Stimulated activated CD8-positive, alpha-beta memory T cell treated with anti-CD3 and anti-CD28 coated beads, Interleukin-7, amount 100 ng/mL, for 1 hour (primary cell): Measurements from ENCODE around the gene C19orf33.

Source experiments
- DNase-seq, 2 donors: peaks; one replicate each; pipeline ENCODE4 v3.0.0-alpha.2; 2020; ENCODE audit warnings: low read depth in 2 of 2

The C19orf33 gene

GRCh38 chr19:38280030-38280921, 23.8 kb upstream of the C19orf33 start:
- no peak for DNase-seq

- no peak for DNase-seq
These were observed 22.1 kb upstream of the C19orf33 start for GRCh38 chr19:38281811-38282566.

- DNase-seq = no peak
These were observed 20.8 kb upstream of the C19orf33 start for GRCh38 chr19:38283271-38283670.

- no peak for DNase-seq
These were observed 19.6 kb upstream of the C19orf33 start for GRCh38 chr19:38284422-38284821.

GRCh38 chr19:38285567-38285966, 18.5 kb upstream of the C19orf33 start:
- no peak for DNase-seq

- no peak for DNase-seq
These were observed 16.4 kb upstream of the C19orf33 start for GRCh38 chr19:38287604-38288003.

- no peak for DNase-seq
These were observed 15.8 kb upstream of the C19orf33 start for GRCh38 chr19:38288123-38288855.

GRCh38 chr19:38289955-38290354, 14.1 kb upstream of the C19orf33 start:
- DNase-seq = no peak

- DNase-seq = no peak
These were observed 13.4 kb upstream of the C19orf33 start for GRCh38 chr19:38290631-38291147.

- no peak for DNase-seq
These were observed 12.2 kb upstream of the C19orf33 start for GRCh38 chr19:38291855-38292254.

GRCh38 chr19:38293281-38293680, 10.8 kb upstream of the C19orf33 start:
- DNase-seq = no peak

GRCh38 chr19:38294090-38294489, 10.0 kb upstream of the C19orf33 start:
- no peak for DNase-seq

- DNase-seq = no peak
These were observed 5.0 kb upstream of the C19orf33 start for GRCh38 chr19:38298821-38299680.

- DNase-seq = no peak
These were observed 358 bp downstream of the C19orf33 start for GRCh38 chr19:38304352-38304865.

GRCh38 chr19:38304866-38305429, 897 bp downstream of the C19orf33 start:
- DNase-seq = no peak

GRCh38 chr19:38306236-38306635, 2.2 kb downstream of the C19orf33 start:
- DNase-seq = no peak

GRCh38 chr19:38307076-38307475, 3.0 kb downstream of the C19orf33 start:
- no peak for DNase-seq

- no peak for DNase-seq
These were observed 3.5 kb downstream of the C19orf33 start for GRCh38 chr19:38307597-38307996.

GRCh38 chr19:38308006-38308766, 4.1 kb downstream of the C19orf33 start:
- DNase-seq = no peak
